Transverse colon (tissue), 4 donors: ENCODE results near the gene MCF2L2.

Source experiments
- POLR2A ChIP-seq: fragments of 450-650 bp; IDR thresholded peaks from one replicate; pipeline ENCODE4 v1.6.1; 2016; ENCODE audit warnings: antibody characterized with exemption, mild to moderate bottlenecking, moderate library complexity
- POLR2AphosphoS5 ChIP-seq, 3 donors: sonication (generic); formaldehyde crosslinking; IDR thresholded peaks; one replicate each; pipeline ENCODE4 v1.6.1; 2016; ENCODE audit warnings: antibody characterized with exemption in 3 of 3
- TF ChIP-seq, protein P1 (sequence below), 5 experiments: fragments of 200-600 bp in 3 of 5; fragments of 450-650 bp in 2 of 5; sonication (generic) in 3 of 5; IDR thresholded peaks; 1 replicate in 2 of 5; 2 replicates in 3 of 5; pipeline ENCODE4 v1.5.1; 2016 to 2017; ENCODE audit warnings: antibody characterized with exemption in 5 of 5, inconsistent platforms in 3 of 5, mild to moderate bottlenecking in 2 of 5, moderate library complexity in 1 of 5

DNA sequence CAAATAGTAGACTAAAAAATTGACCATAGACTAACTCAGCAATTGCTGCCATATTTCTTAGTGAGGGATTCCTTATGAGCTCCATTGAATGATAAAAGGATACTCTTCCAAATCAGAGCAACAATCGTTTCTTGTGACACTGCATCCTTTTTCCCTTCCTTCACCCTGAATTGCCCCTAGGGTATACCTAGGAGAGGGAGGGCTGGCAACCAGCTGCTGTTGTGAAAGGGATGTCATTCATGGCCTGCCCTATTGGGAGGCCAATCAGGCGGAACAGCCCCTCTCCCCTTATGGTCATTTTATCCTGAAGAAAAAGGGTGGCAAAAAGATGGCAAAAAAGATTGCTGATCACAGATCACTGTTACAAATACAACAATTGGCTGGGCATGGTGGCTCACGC is 149.0 kb downstream of the MCF2L2 start:
- no peak for TF ChIP-seq POLR2A
- TF ChIP-seq POLR2AphosphoS5 (IDR thresholded peaks at IDR 0.05) = no peak
- TF ChIP-seq, protein P1, sequence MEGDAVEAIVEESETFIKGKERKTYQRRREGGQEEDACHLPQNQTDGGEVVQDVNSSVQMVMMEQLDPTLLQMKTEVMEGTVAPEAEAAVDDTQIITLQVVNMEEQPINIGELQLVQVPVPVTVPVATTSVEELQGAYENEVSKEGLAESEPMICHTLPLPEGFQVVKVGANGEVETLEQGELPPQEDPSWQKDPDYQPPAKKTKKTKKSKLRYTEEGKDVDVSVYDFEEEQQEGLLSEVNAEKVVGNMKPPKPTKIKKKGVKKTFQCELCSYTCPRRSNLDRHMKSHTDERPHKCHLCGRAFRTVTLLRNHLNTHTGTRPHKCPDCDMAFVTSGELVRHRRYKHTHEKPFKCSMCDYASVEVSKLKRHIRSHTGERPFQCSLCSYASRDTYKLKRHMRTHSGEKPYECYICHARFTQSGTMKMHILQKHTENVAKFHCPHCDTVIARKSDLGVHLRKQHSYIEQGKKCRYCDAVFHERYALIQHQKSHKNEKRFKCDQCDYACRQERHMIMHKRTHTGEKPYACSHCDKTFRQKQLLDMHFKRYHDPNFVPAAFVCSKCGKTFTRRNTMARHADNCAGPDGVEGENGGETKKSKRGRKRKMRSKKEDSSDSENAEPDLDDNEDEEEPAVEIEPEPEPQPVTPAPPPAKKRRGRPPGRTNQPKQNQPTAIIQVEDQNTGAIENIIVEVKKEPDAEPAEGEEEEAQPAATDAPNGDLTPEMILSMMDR (IDR thresholded peaks at IDR 0.05) = no peak
